Fibroblast of lung (primary cell): ENCODE data around the gene FJX1.

Experiments used
- EZH2 ChIP-seq: IDR thresholded peaks from 2 replicates; pipeline ENCODE4 v1.5.1; 2012; ENCODE audit warnings: low read length, control low read depth, mild to moderate bottlenecking; ENCODE audit errors: missing control alignments
- TF ChIP-seq, protein P1 (sequence below), 2 donors: IDR thresholded peaks in 1 of 2; conservative IDR thresholded peaks in 1 of 2; 1 replicate in 1 of 2; 2 replicates in 1 of 2; pipeline ENCODE4 v1.5.1; 2011 to 2012; ENCODE audit warnings: low read length in 2 of 2, control low read depth in 1 of 2, inconsistent platforms in 1 of 2, low read depth in 1 of 2, mild to moderate bottlenecking in 1 of 2

- TF ChIP-seq, protein P1, sequence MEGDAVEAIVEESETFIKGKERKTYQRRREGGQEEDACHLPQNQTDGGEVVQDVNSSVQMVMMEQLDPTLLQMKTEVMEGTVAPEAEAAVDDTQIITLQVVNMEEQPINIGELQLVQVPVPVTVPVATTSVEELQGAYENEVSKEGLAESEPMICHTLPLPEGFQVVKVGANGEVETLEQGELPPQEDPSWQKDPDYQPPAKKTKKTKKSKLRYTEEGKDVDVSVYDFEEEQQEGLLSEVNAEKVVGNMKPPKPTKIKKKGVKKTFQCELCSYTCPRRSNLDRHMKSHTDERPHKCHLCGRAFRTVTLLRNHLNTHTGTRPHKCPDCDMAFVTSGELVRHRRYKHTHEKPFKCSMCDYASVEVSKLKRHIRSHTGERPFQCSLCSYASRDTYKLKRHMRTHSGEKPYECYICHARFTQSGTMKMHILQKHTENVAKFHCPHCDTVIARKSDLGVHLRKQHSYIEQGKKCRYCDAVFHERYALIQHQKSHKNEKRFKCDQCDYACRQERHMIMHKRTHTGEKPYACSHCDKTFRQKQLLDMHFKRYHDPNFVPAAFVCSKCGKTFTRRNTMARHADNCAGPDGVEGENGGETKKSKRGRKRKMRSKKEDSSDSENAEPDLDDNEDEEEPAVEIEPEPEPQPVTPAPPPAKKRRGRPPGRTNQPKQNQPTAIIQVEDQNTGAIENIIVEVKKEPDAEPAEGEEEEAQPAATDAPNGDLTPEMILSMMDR (conservative IDR thresholded peaks at IDR 0.05 in 1 of 2, IDR thresholded peaks at IDR 0.05 in 1 of 2; ENCODE audit: low read depth in 1 of 2, low read length in 2 of 2) = no peak
- TF ChIP-seq EZH2 = no peak
Measured at GRCh38 chr11:35650467-35650866, 32.2 kb downstream of the FJX1 start.
